ENCODE results near the gene CACNA2D3. TPM values are rescaled to one million over a fixed set of nuclear protein-coding genes. Genes with fewer than 3 reads are reported as not detected.
"Not testable (repeated sequence)": the region's sequence is repeated elsewhere in the genome, so short reads cannot be mapped to it uniquely, and the experiment has no call there.

The CACNA2D3 gene
- polyA plus RNA-seq, 3 donors = 8.3 to 21.5 (median 10.4) TPM

- no peak for DNase-seq
- H4K20me1 ChIP-seq (ENCODE audit: insufficient read depth, low read length) = no peaks in the 10 kb centered on the region
- no peak overlapping the region for H3K4me3 Mint-ChIP-seq
- no peak overlapping the region for H3K9ac ChIP-seq (ENCODE audit: insufficient read depth, low read length, poor library complexity, severe bottlenecking)
- H3K27ac ChIP-seq (ENCODE audit: low read depth in 1 of 2, low read length in 2 of 2) = no peak overlapping the region
- H3K4me1 Mint-ChIP-seq = no peaks in the 10 kb centered on the region
- peaks cover 0 to 6% (median 4%) of the 10 kb centered on the region in 7 donors for H3K9me3 Mint-ChIP-seq
- intact Hi-C loops (cut with micrococcal nuclease) = no loop called here
- H3K79me2 ChIP-seq (ENCODE audit: insufficient read depth, low read length) = no peaks in the 10 kb centered on the region
- no peak overlapping the region for H3K4me2 ChIP-seq (replicated peaks; ENCODE audit: extremely low read depth, low read length, poor library complexity, severe bottlenecking)
- H3K27me3 Mint-ChIP-seq (ENCODE audit: low read depth in 3 of 3) = no peaks in the 10 kb centered on the region
- H3K27ac Mint-ChIP-seq = no peak overlapping the region
- H3K27me3 ChIP-seq (ENCODE audit: control insufficient read depth in 2 of 2, insufficient read depth in 2 of 2, low read length in 2 of 2) = no peaks in the 10 kb centered on the region
- H3K4me1 ChIP-seq (ENCODE audit: control insufficient read depth in 1 of 2, insufficient read depth in 2 of 2, low read length in 2 of 2) = no peaks in the 10 kb centered on the region
- no peaks in the 10 kb centered on the region for H3K36me3 Mint-ChIP-seq
- H2AFZ ChIP-seq (ENCODE audit: insufficient read depth, low read depth, low read length, poor library complexity, severe bottlenecking) = no peak overlapping the region
- no CpG with 5 or more reads among the region's 6 CpGs for WGBS (ENCODE audit: insufficient coverage)
- H3K36me3 ChIP-seq (replicated peaks in 1 of 2; ENCODE audit: control insufficient read depth in 1 of 2, insufficient read depth in 2 of 2, low read length in 2 of 2) = no peaks in the 10 kb centered on the region
- TF ChIP-seq, protein P1, sequence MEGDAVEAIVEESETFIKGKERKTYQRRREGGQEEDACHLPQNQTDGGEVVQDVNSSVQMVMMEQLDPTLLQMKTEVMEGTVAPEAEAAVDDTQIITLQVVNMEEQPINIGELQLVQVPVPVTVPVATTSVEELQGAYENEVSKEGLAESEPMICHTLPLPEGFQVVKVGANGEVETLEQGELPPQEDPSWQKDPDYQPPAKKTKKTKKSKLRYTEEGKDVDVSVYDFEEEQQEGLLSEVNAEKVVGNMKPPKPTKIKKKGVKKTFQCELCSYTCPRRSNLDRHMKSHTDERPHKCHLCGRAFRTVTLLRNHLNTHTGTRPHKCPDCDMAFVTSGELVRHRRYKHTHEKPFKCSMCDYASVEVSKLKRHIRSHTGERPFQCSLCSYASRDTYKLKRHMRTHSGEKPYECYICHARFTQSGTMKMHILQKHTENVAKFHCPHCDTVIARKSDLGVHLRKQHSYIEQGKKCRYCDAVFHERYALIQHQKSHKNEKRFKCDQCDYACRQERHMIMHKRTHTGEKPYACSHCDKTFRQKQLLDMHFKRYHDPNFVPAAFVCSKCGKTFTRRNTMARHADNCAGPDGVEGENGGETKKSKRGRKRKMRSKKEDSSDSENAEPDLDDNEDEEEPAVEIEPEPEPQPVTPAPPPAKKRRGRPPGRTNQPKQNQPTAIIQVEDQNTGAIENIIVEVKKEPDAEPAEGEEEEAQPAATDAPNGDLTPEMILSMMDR (IDR thresholded peaks at IDR 0.05) = no peak
- no peak overlapping the region for H3K4me3 ChIP-seq (replicated peaks in 1 of 3; ENCODE audit: low read depth in 2 of 3, low read length in 3 of 3)
- H3K9me3 ChIP-seq (replicated peaks in 1 of 2; ENCODE audit: control insufficient read depth in 1 of 2, insufficient read depth in 1 of 2, low read length in 2 of 2) = no peaks in the 10 kb centered on the region
Measured at GRCh38 chr3:55107187-55107586, 984.8 kb downstream of the CACNA2D3 start.

- H3K9me3 ChIP-seq (replicated peaks in 1 of 2; ENCODE audit: control insufficient read depth in 1 of 2, insufficient read depth in 1 of 2, low read length in 2 of 2); H3K4me3 Mint-ChIP-seq; H3K27ac ChIP-seq (ENCODE audit: low read depth in 1 of 2, low read length in 2 of 2); H3K36me3 ChIP-seq (replicated peaks in 1 of 2; ENCODE audit: control insufficient read depth in 1 of 2, insufficient read depth in 2 of 2, low read length in 2 of 2); H3K4me1 ChIP-seq (ENCODE audit: control insufficient read depth in 1 of 2, insufficient read depth in 2 of 2, low read length in 2 of 2); H3K9me3 Mint-ChIP-seq; H3K4me1 Mint-ChIP-seq; H2AFZ ChIP-seq (ENCODE audit: insufficient read depth, low read depth, low read length, poor library complexity, severe bottlenecking); DNase-seq; intact Hi-C loops (cut with micrococcal nuclease); H3K79me2 ChIP-seq (ENCODE audit: insufficient read depth, low read length); H3K27ac Mint-ChIP-seq; H3K27me3 Mint-ChIP-seq (ENCODE audit: low read depth in 3 of 3); H3K4me2 ChIP-seq (replicated peaks; ENCODE audit: extremely low read depth, low read length, poor library complexity, severe bottlenecking); H4K20me1 ChIP-seq (ENCODE audit: insufficient read depth, low read length); H3K4me3 ChIP-seq (replicated peaks in 1 of 3; ENCODE audit: low read depth in 2 of 3, low read length in 3 of 3); H3K27me3 ChIP-seq (ENCODE audit: control insufficient read depth in 2 of 2, insufficient read depth in 2 of 2, low read length in 2 of 2); H3K9ac ChIP-seq (ENCODE audit: insufficient read depth, low read length, poor library complexity, severe bottlenecking); H3K36me3 Mint-ChIP-seq: not testable (repeated sequence)
- WGBS (ENCODE audit: insufficient coverage) = 90% methylated on average over 2 of the region's 3 CpGs
Measured at GRCh38 chr3:55111906-55112305, 989.6 kb downstream of the CACNA2D3 start.

All from CD14-positive monocyte (primary cell).